HL-60/S4 treated with phorbol 12-myristate 13-acetate at 8.2 ng/mL for 4 days and 3 days (cell line): ENCODE data around the gene CAPS.
"Not testable (repeated sequence)": the region's sequence is repeated elsewhere in the genome, so short reads cannot be mapped to it uniquely, and the experiment has no call there.

Experiments used
- in situ Hi-C: fragments of 300-500 bp; cut with MboI; formaldehyde crosslinking; loops from 2 replicates; pipeline ENCODE4 v1.15.0; 2022; ENCODE audit warnings: low sequenced_read_pairs

Gene CAPS

GRCh38 chr19:5953680-5954213 lies 39.7 kb downstream of the CAPS start:
- in situ Hi-C loops = no loop called here

DNA sequence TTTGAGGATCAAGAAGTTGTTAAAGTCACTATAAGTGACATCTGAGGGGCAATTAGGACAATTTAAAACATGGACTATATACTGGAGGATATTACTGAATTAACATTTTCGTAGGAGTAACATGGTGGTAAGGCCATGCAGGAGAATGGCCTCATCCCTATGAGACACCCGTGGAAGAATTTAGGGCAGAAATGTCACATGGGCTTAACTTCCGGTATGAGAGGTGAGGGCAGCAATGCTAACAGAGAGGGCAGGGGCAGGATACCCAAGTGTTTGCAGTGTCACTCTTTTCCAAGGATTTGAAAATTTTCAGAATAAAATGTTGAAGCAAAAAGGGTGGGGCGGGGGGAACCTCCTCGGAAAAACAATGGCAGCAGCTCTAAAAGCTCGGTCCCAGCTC lies 40.2 kb downstream of the CAPS start:
- in situ Hi-C loops = no loop called here

GRCh38 chr19:5955636-5955935 lies 41.5 kb downstream of the CAPS start:
- in situ Hi-C loops = no loop called here

GRCh38 chr19:5956323-5956722 lies 42.3 kb downstream of the CAPS start:
- in situ Hi-C loops = no loop called here

DNA sequence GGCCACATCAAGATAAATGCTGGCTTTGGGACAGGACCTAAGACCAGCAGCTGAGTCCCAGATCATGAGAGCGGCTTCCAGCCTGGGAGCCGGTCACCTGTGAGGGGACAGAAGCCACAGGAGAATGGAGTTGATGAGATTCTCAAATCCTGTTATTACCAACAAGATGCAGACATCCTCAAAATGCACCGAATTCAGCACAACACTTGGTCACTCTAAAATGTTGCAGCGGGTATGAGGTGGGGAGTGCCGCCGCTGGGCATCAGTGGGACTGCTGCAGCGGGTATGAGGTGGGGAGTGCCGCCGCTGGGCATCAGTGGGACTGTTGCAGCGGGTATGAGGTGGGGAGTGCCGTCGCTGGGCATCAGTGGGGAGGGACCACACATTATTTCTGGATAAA lies 42.7 kb downstream of the CAPS start:
- in situ Hi-C loops = no loop called here

DNA sequence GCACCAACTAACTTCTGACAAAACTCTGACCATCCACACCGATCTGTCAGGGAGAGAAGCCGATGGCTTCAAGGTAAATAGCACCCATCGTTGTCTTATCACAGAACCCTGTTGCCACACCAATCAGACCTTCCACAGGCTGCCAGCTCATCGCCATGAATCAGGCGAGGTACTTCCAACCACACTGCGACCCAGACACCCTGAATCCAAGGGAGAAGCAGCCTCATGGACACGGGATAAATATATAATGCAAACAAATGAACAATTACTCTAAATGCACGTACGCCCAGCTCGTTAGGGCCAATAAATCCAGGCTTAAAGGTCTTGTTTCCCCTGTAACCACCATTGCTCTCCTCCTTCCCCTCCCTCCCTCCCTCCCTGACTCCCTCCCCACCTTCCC lies 43.1 kb downstream of the CAPS start:
- in situ Hi-C loops = no loop called here

DNA sequence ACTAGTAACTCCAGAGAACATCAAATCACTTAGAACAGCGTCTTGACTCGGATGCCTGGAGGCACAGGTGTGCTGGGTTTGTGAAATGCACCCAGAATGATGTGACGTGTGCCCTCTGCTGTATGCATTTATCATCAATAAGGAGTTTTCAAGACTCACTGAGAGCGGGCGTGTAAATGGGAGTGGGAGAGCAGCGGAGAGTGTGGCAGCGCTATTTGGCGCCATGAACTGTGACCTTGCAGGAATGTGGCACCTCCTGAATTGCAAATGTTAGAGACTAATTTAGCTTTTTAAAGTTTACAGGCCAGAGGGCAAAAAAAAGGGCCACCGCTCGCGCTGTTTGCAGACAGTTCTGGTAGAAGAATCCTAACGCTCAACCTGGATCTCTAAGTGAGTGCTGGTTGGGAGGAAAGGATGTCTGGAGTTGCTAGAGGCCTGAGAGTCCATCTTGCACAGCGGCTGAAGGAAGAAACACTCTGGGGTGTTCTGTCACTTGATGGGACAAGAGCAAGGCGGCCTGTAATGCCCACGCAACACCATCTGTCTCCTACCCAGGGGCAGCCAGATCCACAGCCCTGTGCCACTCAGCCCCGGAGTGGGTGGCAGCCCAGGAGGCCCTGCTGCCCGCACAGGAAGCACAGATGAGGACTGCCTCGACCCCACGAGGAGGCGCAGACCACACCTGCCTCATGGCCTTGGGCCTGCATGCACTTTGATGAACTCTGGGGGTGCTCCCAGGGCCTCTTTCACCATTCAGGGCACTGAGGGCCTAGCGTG lies 44.2 kb downstream of the CAPS start:
- in situ Hi-C loops = no loop called here

DNA sequence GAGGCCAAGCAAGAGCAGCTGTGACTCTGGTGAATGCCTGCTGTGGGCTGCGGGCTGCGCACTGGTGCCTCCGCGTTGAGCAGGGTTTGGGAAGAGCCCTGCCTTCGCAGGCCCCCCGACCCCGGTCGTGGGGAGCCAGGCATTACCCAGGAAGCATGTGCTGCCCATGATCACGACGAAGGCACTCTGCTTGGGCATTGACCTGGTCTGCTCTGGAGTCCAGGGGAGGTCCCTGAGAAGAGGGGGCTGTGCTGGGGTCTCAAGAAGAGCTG lies 44.7 kb downstream of the CAPS start:
- in situ Hi-C loops = no loop called here

GRCh38 chr19:5959260-5960004 lies 45.4 kb downstream of the CAPS start:
- in situ Hi-C loops = no loop called here

- in situ Hi-C loops = no loop called here
These were observed 46.2 kb downstream of the CAPS start for GRCh38 chr19:5960005-5961001.

GRCh38 chr19:5961641-5961968 lies 47.6 kb downstream of the CAPS start:
- in situ Hi-C loops = not testable (repeated sequence)

GRCh38 chr19:5961969-5962945 lies 48.2 kb downstream of the CAPS start:
- in situ Hi-C loops = no loop called here

GRCh38 chr19:5963259-5963658 lies 49.2 kb downstream of the CAPS start:
- in situ Hi-C loops = not testable (repeated sequence)

GRCh38 chr19:5963855-5964254 lies 49.8 kb downstream of the CAPS start:
- in situ Hi-C loops = no loop called here

DNA sequence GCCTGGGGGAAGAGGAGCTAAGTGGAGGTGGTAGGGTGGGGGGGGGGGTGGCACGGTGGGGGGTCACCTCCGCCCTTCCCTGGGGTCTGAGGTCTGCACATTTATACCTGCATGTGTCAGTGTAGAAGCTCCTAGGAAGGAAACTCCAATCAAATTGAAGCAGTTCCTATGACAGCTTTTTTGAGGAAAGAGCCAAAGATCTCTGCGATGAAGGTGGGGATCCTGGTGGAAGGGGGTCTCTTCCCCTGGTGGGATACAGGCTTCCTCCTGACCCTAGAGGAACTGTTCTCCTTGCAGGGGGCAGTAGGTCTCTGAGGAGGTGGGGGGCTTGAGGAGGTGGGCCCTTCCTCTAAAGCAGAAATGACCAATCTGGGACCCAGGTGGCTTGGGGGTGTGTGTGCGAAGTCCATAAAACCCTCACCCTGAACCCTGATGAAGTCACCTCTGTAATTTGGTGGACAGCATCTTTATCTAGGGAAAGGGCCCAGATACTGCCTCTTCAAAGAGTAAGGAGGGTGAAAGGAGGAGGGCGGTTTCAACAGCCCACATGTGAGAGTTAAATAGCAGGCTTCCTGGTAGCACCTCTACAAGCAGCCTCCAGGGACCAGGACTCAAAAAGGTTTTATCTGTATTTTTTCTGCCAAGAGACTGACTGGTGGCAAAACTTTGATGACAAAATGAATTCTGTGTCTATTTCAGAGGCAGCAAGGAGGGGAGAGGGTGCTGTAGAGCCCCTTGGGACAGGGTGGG lies 50.9 kb downstream of the CAPS start:
- in situ Hi-C loops = no loop called here
